Measurements from ENCODE around the gene ABCD3.

ABCD3 gene

DNA sequence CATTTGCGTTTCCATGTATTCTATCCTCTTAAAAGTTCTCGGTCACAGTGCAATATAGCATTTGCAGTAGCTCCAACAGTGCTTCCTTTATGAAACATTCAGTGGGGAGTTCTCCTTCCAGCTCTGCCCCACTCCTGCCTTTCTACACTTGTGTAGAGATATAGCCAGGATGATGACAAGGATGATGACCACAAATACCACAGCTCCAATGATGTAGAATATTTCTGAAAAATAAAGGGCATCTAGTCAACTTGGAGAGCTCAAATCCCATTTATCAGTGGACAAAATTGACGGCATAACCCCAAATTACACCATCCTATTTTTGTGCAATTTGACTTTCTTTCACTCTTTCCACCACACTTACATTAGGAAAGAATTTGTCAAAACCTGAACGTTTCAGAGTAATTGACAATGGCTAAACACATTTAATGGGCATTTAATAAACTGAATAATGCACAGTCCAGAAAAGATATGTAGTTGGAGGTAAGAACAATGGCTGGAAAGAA lies 112.2 kb downstream of the ABCD3 start:
- in situ Hi-C loops (cut with HindIII; ENCODE audit: low sequenced_read_pairs) = loop anchor here (25.0 kb wide), 1 partner anchor 257 kb away; no protein-coding TSS in a partner anchor
- TF ChIP-seq, protein P1, sequence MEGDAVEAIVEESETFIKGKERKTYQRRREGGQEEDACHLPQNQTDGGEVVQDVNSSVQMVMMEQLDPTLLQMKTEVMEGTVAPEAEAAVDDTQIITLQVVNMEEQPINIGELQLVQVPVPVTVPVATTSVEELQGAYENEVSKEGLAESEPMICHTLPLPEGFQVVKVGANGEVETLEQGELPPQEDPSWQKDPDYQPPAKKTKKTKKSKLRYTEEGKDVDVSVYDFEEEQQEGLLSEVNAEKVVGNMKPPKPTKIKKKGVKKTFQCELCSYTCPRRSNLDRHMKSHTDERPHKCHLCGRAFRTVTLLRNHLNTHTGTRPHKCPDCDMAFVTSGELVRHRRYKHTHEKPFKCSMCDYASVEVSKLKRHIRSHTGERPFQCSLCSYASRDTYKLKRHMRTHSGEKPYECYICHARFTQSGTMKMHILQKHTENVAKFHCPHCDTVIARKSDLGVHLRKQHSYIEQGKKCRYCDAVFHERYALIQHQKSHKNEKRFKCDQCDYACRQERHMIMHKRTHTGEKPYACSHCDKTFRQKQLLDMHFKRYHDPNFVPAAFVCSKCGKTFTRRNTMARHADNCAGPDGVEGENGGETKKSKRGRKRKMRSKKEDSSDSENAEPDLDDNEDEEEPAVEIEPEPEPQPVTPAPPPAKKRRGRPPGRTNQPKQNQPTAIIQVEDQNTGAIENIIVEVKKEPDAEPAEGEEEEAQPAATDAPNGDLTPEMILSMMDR (IDR thresholded peaks at IDR 0.05; ENCODE audit: low read depth, low read length) = no peak
- H3K4me3 ChIP-seq (ENCODE audit: low read depth, low read length) = no peak overlapping the region
- no peak for DNase-seq (ENCODE audit: low read depth, low spot score)

- no peak overlapping the region for H3K4me3 ChIP-seq (ENCODE audit: low read depth, low read length)
- in situ Hi-C loops (cut with HindIII; ENCODE audit: low sequenced_read_pairs) = loop anchor here (25.0 kb wide), 1 partner anchor 256 kb away; no protein-coding TSS in a partner anchor
- no peak for DNase-seq (ENCODE audit: low read depth, low spot score)
- TF ChIP-seq, protein P1 (IDR thresholded peaks at IDR 0.05; ENCODE audit: low read depth, low read length) = no peak
Observed at GRCh38 chr1:94531664-94532063, 113.5 kb downstream of the ABCD3 start.

DNA sequence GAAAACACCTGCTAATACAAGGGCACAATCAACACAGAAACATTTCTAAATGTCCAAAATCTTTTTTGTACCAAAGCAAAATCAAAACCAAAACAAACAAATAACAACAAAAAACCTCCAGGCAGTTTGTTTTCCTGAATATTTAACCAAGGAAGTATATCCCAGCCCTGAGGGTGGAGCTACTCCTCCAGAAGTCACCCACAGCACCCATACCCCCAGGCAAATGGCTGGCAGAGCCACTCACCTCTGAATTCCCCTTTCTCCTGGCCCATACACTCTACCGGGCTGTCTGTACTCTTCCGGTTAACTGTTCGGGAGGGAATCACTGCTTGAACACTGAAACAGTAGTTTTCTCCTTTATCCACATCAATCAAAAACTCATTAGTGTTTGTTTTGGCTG lies 113.9 kb downstream of the ABCD3 start:
- in situ Hi-C loops (cut with HindIII; ENCODE audit: low sequenced_read_pairs) = loop anchor here (25.0 kb wide), 1 partner anchor 255 kb away; no protein-coding TSS in a partner anchor
- DNase-seq (ENCODE audit: low read depth, low spot score) = no peak
- no peak overlapping the region for H3K4me3 ChIP-seq (ENCODE audit: low read depth, low read length)

DNA sequence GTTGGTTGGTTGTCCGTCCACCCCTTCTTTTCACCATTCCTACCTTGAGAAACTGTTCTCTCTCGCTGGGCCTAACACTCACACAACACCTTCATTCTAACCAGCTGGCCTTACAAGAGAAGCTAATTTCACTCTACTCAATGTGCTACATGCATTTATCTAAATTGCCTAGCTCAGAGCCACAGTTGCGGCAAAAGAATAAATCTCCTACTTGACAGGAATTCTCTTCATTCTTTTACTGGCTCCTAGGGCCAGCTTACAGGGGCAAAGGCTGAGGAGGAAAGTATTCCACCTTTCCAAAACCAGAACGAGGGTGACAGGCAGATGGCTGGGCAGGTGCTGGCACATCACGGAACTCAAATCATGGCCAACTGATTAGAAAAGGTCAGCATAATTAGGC lies 116.9 kb downstream of the ABCD3 start:
- TF ChIP-seq, protein P1 (IDR thresholded peaks at IDR 0.05; ENCODE audit: low read depth, low read length) = no peak

More for the DNA sequence above, 113.9 kb downstream of the ABCD3 start:
- TF ChIP-seq, protein P1 (IDR thresholded peaks at IDR 0.05; ENCODE audit: low read depth, low read length) = no peak

DNA sequence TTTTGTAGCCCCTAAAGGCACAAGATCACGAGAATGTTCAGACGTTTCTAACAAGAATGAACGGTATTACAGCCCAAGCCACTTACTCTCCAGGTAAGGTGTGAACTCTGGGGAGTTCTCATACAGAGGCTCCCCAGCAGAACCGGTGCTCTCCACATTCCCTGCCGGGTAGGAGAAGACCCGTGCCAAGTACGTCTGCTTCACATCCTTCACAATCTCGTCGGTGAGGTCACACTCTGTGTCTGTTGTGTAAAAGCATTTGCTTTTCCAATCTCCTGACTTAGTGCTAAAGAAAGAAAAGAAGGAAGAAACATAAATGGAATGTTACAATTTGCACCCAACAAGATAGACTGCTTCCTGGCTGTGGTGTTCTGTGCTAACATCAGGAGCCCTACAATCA lies 117.7 kb downstream of the ABCD3 start:
- H3K4me3 ChIP-seq (ENCODE audit: low read depth, low read length) = no peak overlapping the region
- in situ Hi-C loops (cut with HindIII; ENCODE audit: low sequenced_read_pairs) = loop anchor here (25.0 kb wide), 1 partner anchor 251 kb away; no protein-coding TSS in a partner anchor
- TF ChIP-seq, protein P1 (IDR thresholded peaks at IDR 0.05; ENCODE audit: low read depth, low read length) = no peak
- DNase-seq (ENCODE audit: low read depth, low spot score) = no peak

More for the DNA sequence above, 116.9 kb downstream of the ABCD3 start:
- in situ Hi-C loops (cut with HindIII; ENCODE audit: low sequenced_read_pairs) = loop anchor here (25.0 kb wide), 1 partner anchor 252 kb away; no protein-coding TSS in a partner anchor
- H3K4me3 ChIP-seq (ENCODE audit: low read depth, low read length) = no peak overlapping the region
- DNase-seq (ENCODE audit: low read depth, low spot score) = no peak

GRCh38 chr1:94537254-94537653 lies 119.1 kb downstream of the ABCD3 start:
- no peak overlapping the region for H3K4me3 ChIP-seq (ENCODE audit: low read depth, low read length)
- DNase-seq (ENCODE audit: low read depth, low spot score) = no peak
- in situ Hi-C loops (cut with HindIII; ENCODE audit: low sequenced_read_pairs) = loop anchor here (25.0 kb wide), 1 partner anchor 250 kb away; no protein-coding TSS in a partner anchor
- TF ChIP-seq, protein P1 (IDR thresholded peaks at IDR 0.05; ENCODE audit: low read depth, low read length) = no peak

Data from astrocyte of the spinal cord (primary cell).